ENCODE measurements around the gene FAM169A.

Gene FAM169A

GRCh38 chr5:74786851-74787250, 79.3 kb downstream of the FAM169A start:
- TF ChIP-seq CTCF (conservative IDR thresholded peaks at IDR 0.05; ENCODE audit: low read depth, low read length): no peak
- no peak overlapping the region for H3K4me3 ChIP-seq (ENCODE audit: low read length)
- no peak for DNase-seq (ENCODE audit: low read depth)

DNA sequence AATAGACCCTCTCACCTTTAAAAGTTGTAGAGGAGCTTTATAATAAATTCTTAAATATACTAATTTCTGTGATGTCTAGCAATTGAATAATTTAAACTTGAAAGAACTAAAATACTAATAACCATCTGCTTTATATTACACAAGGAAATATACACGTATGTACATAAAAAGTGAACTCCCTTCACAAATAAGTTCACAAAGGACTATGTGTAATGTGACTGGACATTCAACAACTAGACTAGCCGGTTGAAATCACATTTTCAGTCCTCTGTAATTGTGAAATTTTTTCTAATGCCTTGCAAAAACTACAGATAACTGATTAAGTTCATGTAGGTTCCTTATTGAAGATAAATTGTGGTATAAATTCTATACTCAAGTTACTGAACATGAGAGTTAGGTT, 87.6 kb downstream of the FAM169A start:
- no peak for TF ChIP-seq CTCF (conservative IDR thresholded peaks at IDR 0.05; ENCODE audit: low read depth, low read length)
- no peak overlapping the region for H3K4me3 ChIP-seq (ENCODE audit: low read length)
- DNase-seq (ENCODE audit: low read depth): no peak

DNA sequence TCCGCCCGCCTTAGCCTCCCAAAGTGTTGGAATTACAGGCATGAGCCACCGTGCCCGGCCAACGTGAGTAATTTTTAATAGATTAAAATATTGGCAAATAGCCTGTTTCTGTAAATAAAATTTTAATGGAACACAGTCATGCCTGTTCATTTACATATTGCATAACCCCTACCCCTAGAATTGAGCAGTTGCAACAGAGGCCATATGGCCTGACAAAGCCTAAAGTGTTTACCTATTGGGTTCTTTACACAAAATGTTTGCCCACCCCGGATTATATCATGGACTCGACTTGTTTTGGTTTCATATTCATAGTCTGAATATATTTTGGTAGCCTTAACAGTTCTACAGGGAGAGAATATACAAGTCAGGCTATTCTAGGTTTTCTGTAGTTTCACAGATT, 93.8 kb downstream of the FAM169A start:
- TF ChIP-seq CTCF (conservative IDR thresholded peaks at IDR 0.05; ENCODE audit: low read depth, low read length): no peak
- DNase-seq (ENCODE audit: low read depth): no peak

GRCh38 chr5:74767579-74767913, 98.6 kb downstream of the FAM169A start:
- no peak for TF ChIP-seq CTCF (conservative IDR thresholded peaks at IDR 0.05; ENCODE audit: low read depth, low read length)
- H3K4me3 ChIP-seq (ENCODE audit: low read length): peak overlapping the region; percentile 99
- DNase-seq (ENCODE audit: low read depth): no peak

More for the DNA sequence above, 93.8 kb downstream of the FAM169A start:
- H3K4me3 ChIP-seq (ENCODE audit: low read length): no peak overlapping the region

GRCh38 chr5:74766849-74767578, 99.2 kb downstream of the FAM169A start, which contains the start of the genes GFM2 and NSA2:
Gene GFM2 (minus strand): TSS chr5:74767117. CDS start chr5:74763742, 3,375 bp downstream.
Gene NSA2 (plus strand): TSS chr5:74767249. CDS start chr5:74767361, 112 bp downstream.
- peak; percentile 82 for DNase-seq (ENCODE audit: low read depth)
- H3K4me3 ChIP-seq (ENCODE audit: low read length): peak within 1 kb of the TSS; percentile 99
- no peak for TF ChIP-seq CTCF (conservative IDR thresholded peaks at IDR 0.05; ENCODE audit: low read depth, low read length)

- peak; percentile 36 for DNase-seq (ENCODE audit: low read depth)
- peak overlapping the region; percentile 99 for H3K4me3 ChIP-seq (ENCODE audit: low read length)
- TF ChIP-seq CTCF (conservative IDR thresholded peaks at IDR 0.05; ENCODE audit: low read depth, low read length): peak; percentile 51
These were observed 99.8 kb downstream of the FAM169A start for GRCh38 chr5:74766418-74766848.

DNA sequence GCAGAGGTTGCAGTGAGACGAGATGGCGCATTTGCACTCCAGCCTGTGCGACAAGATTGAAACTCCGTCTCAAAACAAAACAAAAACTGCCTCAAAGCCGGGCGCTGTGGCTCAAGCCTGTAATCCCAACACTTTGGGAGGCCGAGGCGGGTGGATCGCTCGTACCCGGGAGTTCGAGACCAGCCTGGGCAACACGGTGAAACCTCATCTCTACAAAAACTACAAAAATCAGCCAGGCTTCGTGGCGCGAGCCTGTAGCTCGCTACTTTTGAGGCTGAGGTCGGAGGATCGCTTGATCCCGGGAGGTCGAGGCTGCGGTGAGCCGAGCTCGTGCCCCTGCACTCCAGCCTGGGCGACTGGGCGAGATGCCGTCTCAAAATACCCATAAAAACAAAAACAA, 100.3 kb downstream of the FAM169A start:
- no peak for DNase-seq (ENCODE audit: low read depth)
- peak overlapping the region; percentile 99 for H3K4me3 ChIP-seq (ENCODE audit: low read length)
- TF ChIP-seq CTCF (conservative IDR thresholded peaks at IDR 0.05; ENCODE audit: low read depth, low read length): no peak
